ENCODE measurements around the gene TENT5A.

Gene TENT5A

DNA sequence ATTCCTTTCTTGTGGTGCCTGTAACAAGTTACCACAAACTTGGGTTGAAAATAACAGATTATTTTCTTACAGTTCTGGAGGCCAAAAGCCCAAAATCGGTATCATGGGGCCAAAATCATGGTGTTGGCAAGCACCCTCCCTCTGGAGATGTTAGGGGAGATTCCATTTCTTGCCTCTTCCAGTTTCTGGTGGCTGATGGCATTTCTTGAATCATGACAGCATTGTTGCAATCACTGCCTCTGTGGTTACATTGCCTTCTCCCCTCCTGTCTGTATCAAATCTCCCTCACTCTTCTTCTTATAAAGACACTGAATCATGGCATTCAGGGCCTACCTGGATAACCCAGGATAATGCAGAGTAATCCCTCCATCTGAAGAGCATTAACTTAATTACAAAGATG is 17.9 kb upstream of the TENT5A start:
- no peak for DNase-seq

DNA sequence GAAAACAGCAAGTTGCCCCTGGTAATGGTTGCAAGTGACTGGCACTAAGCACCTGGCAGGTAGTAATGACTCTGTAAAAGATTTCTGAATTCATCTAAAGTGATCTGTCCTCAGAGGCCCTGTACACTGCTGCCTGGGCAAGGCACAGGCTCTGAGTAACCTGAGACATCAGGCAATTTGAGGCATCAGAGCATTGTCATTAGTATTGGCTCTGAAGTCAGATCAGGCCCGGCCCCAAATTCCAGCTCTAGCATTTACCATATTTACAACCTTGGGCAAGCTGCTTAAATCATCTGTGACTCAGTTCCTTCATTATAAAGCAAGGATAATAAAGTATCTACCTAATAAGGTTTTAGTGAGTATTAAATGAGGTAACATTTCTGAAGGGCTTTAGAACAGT is 17.3 kb upstream of the TENT5A start:
- no peak for DNase-seq

DNA sequence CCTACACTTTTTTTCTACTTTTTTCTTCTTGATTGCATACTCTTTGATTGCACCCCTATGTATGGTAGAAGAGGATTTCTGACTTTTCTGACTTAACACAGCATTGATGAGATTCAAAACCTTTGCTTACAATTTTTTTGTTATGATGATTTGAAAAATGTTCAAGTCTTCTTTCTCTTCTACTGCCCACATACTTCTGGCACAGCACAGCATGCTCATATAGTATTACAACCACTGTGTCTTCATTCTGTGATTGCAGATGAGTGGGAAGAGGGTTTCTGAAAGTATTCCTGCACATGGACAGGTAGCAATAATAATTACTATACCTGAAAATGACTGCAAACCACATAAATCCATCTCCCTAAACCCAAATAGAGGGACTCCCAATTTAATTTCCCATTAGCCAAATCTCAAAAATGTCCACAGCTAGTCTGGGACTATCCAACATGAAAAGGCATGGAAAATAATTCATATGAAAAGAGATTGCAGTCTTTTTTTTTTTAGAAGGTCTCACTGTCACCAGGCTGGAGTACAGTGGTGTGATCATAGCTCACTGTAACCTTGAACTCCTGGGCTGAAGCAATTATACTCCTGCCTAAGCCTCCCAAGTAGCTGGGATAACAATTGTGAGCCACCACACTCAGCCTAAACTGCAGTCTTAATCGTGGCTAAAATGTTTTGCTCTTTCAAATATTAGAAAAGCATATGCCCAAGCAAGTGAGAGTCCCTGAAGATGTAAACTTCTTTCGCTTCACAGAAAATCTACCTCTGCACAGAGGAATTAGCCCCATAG is 15.9 kb upstream of the TENT5A start:
- DNase-seq, result no peak

DNA sequence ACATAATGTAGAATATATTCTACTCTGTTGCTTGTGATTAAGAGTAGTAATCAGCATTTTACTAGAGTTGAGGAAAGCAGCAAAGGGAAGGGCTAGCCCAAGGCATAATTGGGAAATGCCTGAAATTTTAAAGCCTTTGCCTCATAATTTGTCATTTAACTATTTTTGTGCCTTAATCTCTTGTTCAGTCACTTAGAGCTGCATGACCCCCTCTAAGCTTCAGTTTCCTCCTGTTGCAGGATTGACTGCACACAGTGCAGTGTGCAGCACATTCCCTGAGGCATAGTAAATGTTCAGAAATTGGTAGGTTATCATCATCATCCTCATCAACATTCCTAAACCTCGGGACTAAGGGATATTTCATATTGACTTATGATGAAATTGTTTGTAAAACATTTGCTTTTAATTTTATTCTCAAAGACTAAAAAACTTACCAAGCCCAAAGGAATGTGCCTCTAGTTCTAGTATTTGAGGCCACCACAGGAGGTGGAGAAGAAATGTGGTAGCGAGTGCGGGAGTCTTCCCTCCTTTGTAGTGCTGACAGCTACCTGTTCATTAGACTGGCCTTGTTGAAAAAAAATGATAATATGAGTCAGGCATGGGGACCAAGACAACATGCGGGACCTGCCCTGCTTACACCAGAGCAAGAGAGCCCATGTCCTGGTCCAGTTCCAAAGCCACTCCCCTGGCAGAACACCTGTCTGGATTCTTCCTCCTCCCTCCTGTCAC is 14.8 kb upstream of the TENT5A start:
- DNase-seq, result no peak

DNA sequence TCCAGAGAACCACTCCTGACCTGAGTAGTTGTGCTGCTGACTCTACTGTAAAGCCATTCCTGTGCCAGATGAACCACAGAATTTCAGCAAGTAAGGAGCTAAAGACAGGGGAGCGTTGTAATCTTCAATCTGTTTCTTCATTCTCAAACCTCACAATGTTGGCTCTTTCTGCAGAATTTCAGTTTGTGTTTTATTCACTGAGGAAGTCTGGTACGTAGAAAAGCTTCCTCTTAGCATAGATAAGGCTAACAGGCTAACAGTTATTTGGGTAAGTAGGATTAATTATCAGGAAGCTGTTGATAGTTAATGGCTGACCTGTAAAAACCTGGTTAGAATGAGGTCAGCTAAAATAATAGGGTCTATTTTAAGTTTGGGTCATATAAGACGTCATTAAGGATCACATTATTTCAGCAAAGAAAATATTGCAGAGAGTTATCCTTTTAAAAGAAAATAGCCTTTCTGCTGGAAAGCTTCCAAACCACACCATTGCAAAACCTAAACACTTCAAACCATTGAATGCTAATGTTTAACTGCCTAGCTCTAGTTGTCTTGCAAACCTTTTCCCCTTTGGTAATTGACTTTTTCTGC is 14.1 kb upstream of the TENT5A start:
- no peak for DNase-seq

DNA sequence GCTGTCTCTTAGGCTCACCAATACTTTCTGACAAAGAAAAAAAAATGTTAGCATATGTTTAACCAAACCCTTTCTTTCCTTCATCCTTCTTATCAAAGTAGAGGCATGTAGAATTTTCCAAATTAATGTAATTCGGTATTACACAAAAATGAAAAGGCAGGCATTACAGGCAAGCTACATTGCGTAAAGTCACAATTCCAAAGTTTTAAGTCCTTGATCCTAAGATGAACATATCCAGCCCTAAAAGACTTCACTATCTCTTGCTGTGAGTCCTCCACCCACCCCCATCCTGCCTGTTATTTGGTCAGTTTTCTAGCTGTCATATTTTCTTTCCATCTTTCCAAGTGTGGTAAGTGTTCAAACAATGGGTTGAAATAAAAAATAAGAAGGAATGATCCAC is 12.1 kb upstream of the TENT5A start:
- no peak for DNase-seq

DNA sequence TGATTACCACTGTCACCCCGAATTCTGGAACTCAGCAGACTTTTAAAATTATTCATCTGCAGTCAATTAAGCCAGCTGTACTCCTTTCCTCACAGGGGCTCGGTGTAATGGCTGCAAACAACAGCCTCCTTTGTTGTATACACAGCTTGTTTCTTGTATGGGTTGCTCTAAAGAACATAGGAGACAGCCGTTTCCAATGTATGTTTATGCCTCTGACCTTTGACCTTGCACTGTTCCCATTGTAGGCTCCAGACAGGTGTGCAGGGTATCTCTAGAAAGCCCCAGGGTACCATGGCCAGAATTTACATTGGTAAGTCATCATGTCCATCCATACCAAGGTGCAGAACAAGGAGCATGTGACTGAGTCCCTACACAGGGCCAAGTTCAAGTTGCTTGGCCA is 11.5 kb upstream of the TENT5A start:
- DNase-seq, result no peak

DNA sequence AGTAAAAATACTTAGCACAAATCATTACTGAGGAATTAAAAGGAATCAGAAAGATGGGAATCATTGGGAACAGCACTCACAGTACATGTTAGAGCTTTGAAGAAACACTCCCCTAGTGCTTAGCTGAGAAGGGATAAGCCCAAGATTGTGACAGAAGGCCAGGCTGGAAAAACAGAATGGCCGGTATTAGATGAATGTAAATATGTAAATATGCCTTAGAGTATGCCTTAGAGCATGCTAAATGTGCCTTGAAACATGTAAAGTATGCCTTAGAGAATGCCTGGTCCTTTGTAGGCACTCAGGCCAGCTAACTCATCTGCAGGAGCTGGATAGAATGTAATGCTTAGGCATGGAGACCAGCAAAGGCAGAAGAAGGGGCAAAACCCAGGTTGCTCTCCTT is 10.6 kb upstream of the TENT5A start:
- no peak for DNase-seq

DNA sequence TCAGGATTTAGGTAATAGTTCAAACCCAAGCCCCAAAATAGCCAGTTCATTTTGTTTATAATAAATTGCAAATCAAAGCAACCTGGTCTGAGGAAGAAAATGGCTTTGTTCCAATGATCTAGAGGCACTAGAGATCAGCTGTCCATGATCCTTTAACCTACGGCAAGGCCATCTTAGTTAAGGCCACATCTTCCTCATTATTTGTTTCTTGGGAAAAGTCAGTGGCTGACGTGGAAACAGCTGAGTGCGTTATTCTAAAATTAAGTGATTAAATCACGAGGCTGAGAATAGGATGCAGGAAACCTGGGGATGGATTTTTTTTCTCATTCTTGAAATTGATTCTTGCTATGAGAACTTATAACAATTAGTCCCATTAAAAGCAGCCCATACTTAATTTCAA is 10.1 kb upstream of the TENT5A start:
- no peak for DNase-seq

DNA sequence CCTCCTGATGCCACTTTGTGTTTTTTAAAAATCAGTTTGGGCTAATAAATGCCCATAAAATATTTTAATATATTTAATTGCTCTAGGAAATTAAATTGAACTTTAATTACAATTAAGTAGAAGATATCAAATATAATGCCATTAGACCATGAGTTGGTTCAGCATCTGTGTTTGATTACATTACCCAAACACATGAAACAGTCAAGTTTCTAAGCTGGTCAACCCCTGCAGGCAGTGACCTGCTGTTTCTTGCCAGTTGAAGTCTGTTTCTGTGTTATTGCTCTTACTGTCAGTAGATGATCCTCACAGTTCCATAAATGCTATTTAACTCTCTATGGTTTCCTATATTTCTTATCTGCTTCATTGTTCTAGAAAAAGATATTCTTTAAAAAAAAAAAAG is 9.7 kb upstream of the TENT5A start:
- DNase-seq, result no peak

DNA sequence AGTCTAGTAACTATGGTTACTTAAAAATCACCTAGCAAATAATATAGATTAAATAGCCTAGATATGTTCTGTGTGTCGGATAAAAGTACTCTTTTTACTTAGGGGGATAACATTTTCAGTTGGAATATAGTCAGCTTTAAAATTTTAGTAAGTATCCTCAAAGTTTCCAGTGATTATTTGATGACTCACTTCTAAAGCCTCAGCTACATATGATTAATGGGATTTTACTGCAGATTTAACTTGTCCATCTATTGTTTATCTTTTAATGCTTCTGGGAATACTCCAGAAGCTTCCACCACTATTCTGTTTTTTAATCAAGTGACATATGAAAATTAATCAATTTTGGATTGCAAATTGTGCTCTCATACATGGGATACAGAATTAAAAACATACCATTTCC is 8.7 kb upstream of the TENT5A start:
- no peak for DNase-seq

DNA sequence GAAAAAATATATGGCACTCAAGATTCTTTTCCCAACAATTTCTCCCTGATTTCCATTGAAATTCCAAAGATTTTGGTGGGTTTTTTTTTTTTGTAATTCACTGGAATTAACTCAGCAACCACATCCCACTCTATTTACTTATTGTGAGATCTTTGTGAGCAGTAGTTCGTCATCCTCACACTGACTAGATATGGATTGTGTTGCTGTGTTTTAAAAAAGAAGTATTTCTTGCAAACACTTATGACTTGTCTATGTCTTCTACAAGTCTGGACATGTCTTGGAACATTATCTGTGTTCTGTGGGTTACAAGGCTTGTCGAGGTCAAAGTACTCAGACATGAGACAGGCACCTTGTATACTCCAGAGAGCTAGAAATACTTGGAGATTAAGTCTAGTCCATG is 7.3 kb upstream of the TENT5A start:
- DNase-seq, result no peak

DNA sequence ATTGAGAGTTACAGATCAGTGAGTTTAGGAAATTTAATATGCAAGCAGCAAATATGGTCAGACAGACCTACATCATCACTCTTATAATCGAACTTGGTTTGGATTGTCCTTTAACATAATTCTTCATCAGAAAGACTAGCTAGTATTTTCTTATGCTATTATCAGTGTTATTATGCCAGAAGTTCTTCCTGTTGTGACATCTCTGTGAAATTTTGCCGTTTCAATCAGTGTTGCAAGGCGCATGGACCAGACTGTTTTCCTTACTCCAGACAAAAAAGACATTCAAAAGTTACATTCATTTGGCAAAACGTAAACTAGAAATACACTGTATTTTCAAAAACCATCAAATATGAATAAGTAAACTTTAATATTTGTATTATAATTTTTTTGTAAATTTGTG is 5.7 kb upstream of the TENT5A start:
- DNase-seq, result no peak

DNA sequence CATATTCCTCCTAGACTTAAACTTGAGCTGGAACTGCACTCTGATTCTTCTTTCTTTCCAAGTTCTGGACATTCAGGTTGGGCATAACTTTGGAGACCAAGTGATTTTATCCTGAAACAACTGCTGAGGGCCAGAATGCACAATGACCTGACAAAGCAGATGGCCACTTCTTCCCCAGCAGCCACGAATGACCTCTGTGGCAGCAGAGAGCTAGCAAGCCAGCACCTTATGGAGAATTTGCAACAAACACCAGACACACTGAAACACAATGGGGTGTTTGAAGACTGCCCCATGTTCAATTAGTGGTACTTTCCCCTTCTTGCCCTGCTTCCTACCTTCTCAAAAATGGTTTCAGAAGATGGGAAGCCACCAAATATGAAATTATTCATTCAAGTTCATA is 4.2 kb upstream of the TENT5A start:
- DNase-seq, result no peak

DNA sequence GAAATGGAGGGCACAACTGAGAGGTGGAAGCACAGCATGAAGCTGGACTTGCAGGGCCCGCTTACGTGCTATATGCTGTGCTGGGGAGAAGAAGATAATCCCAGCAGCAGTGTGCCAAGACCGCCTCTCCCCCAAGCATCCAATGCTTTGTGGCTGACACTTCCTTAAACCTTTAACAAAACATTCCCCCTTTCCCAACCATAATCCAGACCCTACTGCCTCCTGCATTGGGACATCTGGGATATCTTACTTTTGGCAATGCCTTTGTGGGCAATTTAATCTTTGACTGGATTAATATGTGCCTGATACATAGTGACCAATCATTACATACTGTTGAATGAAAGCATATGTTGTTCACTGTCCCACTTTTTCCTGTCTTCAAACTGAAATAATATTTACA is 3.1 kb upstream of the TENT5A start:
- no peak for DNase-seq

DNA sequence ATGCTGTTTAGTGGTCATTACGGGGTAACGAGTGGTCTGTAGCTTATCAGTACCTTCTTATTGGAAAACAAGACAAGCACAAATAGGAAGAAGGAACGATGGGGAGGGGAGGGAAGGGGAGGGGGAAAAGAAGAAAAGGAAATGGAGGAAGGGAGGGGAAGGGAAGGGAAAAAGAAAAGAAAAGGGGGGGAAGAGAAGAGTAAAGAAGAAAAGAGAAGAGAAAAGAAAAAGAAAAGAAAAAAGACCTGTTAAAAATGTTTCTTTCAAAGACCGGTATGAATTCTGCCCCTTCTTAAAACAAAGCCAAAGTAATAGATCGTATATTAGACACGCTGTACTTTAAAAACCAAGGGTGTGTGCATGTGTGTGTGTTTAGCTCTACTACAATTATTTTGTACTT is 2.4 kb upstream of the TENT5A start:
- DNase-seq, result no peak

DNA sequence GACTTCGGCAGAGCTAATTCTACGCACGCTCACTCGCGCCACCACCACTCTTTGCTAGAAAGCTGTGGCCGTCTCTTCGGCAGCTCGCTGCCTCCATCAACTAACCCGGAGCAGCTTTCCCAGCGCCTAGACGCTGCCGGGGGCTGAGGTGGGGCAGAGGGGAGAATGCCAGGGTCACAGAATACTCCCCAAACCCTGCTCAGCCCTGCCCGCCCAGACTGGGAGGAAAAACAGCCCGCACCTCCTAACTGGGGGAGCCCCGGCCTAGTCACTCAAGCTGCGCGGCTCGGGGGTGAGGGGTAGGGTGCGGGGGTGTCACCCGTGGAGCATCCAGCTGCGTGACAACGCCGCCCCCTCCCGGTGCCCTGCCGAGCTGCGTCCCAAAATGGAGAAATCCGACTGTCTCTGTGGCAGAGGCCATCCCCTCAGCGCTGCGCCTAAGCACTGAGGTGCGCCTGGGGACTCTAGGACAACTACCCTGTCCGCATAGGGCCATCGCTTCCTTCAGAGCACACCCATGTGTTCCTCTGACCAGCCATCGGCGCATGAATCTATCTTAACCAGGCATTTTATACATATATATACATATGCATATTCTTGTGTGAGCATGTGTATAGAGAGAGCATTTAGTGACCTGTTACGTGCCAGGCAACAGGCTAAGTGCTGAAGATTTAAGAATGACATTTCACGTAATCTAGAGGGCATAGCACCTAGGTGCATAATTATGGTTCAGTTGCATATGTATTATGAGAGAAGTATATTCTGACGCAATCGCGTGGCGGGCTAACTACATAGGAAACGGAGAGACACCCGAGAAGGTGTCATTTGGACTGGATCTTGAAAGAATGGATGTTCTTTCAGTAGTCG is 1.5 kb upstream of the TENT5A start:
- DNase-seq, result no peak

DNA sequence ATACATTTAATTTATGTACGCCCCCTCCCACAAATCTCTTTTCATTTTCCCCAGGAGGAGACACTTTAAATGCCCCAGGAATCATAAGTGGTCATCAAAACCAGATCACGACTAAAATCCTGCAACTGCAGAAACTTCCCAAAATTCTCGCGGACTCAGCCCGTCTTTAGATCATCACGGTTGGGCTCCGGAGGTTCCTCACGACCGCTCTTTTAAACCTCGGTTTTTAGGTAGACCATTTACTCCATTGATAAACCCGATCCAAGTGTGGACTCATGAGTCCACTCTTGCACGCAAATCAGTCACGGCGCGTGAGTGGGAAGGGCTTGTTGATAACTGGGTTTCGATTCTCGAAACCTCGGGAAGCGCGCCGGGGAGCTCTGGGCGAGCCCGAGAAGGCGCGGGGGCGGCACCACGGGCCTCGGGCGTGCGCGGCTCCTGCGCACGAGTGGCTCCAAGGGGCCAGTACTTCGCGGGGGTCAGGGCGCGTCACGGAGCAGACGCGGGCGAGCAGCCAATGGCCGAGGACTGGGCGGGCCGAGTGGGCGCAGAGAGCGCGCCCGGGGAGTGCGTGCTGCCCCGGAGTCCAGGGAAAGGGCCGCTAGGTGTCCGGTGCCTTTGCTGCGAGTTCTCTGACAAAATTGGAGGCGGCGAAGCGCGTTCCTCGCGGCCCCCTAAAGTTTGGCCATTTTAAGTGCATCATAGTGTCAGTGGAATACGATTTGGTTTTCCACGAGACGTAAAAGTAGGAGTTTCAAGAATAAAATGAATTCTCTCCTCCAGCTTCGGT is 635 bp upstream of the TENT5A start:
- peak; percentile 77 for DNase-seq

DNA sequence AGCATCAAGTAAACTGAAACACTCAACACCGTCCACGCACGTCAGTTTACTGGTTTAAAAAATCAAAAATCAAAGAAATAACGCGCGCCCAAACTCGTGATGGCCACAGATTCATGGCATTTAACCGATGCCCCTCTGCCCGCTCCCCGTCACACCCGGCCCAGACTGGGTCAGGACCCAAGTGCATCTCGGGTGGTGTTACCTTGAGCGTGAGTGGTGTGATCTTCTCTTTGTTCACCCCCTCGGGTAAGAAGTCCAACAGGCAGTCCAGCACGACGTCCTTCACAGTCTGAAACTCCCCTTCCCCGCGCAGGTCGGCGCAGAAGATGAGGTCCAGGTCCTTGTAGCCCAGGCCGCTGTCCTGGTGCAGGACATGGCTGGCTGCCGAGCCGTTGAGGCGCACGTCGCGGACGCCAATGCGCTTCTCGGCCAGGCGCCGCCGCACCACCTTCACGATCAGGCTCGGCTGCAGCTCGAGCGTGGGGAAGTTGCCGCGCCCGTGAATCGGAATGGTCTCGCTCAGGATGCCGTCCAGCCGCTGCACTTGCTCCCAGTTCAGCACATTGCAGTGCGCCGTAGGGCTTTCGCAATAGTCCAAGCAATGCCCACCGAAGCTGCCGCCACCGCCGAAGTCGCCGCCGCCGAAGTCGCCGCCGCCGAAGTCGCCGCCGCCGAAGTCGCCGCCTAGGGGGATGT is 945 bp downstream of the TENT5A start:
- no peak for DNase-seq

DNA sequence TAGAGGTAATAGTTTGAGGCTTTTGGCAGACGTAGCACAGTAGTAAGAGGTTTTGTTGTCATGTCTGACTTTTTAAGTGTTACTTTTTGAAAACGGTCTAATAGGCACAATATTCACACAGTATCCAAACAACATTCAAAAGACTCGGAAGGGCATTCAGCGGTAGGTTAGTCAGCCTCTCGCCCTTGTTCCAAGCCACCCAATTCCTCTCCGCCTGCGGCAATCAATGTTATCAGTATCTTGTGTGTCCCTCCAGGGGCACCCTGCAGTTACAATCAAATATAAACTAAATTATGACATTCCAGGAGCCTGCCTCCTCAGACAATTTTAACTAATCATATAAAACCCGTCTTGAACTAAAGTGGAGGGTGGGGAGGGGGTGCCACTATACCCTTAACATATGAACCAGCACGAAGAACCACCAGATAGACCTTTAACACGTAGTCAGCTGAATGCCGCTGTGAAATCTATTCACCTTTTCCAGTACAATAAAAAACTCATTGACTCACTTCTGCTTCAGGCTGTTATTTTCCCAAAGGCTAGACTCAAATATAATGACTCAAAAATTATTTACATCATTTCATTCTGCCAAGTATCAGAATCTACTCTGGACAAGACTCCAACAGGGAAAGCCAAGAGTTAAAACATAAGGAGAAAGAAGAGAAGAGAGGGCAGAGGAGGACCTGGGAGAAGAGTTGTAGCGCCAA is 1.6 kb downstream of the TENT5A start:
- DNase-seq, result no peak

DNA sequence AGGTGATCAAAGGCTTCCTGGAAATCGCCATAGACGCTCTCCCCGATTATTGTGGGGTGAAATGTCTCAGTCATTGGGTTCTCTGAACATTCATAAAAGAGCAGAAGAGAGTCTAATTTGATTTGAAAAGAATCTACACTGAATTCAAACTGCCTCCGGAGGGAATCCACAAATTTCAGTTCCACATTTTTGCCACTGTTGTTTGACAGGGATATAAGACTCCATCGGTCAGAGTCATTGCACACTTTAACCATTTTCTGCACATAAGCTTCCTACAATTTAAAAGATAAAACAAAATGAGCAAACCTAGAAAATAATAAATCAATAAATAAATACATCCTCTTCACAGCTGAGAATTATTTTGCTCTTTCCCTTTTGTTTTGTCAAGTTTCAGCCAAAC is 2.3 kb downstream of the TENT5A start:
- DNase-seq, result no peak
